ENCODE measurements around the gene GPR173. TPM values are rescaled to one million over a fixed set of nuclear protein-coding genes. Genes with fewer than 3 reads are reported as not detected.

GPR173 gene
- total and polyA plus RNA-seq, 2 experiments from 2014 or later: 0.92 to 7.7 TPM

DNA sequence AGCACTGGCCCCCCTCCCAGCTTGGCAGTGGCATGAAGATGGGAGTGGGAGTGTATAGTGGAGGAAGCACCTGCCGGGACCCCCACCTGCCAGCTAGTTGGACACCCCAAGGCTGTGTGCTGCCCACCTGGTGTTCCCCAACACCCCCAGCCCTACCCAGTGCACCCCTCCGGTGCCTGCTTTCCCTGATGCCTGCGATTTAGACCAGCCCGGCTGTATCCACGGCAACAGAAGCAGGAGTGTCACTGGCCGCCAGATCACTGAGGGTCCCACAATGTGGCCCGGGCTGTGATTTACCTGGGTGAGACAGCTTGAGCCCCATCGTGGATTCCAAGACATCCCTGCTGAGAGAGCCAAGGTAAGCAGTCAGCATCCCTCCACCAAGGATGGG lies 533 bp downstream of the GPR173 start (continued):
- TF ChIP-seq, protein P1, sequence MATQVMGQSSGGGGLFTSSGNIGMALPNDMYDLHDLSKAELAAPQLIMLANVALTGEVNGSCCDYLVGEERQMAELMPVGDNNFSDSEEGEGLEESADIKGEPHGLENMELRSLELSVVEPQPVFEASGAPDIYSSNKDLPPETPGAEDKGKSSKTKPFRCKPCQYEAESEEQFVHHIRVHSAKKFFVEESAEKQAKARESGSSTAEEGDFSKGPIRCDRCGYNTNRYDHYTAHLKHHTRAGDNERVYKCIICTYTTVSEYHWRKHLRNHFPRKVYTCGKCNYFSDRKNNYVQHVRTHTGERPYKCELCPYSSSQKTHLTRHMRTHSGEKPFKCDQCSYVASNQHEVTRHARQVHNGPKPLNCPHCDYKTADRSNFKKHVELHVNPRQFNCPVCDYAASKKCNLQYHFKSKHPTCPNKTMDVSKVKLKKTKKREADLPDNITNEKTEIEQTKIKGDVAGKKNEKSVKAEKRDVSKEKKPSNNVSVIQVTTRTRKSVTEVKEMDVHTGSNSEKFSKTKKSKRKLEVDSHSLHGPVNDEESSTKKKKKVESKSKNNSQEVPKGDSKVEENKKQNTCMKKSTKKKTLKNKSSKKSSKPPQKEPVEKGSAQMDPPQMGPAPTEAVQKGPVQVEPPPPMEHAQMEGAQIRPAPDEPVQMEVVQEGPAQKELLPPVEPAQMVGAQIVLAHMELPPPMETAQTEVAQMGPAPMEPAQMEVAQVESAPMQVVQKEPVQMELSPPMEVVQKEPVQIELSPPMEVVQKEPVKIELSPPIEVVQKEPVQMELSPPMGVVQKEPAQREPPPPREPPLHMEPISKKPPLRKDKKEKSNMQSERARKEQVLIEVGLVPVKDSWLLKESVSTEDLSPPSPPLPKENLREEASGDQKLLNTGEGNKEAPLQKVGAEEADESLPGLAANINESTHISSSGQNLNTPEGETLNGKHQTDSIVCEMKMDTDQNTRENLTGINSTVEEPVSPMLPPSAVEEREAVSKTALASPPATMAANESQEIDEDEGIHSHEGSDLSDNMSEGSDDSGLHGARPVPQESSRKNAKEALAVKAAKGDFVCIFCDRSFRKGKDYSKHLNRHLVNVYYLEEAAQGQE (IDR thresholded peaks at IDR 0.05; ENCODE audit: unreplicated experiment): no peak
- TF ChIP-seq EZH2phosphoT487 (IDR thresholded peaks at IDR 0.05; ENCODE audit: unreplicated experiment): no peak

GRCh38 chrX:53050841-53051240 lies 2.3 kb downstream of the GPR173 start:
- H3K9me2 ChIP-seq (ENCODE audit: insufficient read depth): no peaks in the 10 kb centered on the region
- no peak overlapping the region for H3K27ac Mint-ChIP-seq
- H2AFZ ChIP-seq: no peak overlapping the region
- H3K36me3 Mint-ChIP-seq (ENCODE audit: low read depth): no peaks in the 10 kb centered on the region
- no peaks in the 10 kb centered on the region for H3K9me3 Mint-ChIP-seq
- H3K4me3 Mint-ChIP-seq: no peak overlapping the region
- no peaks in the 10 kb centered on the region for H4K20me1 ChIP-seq (replicated peaks; ENCODE audit: insufficient read depth)
- H3K36me3 ChIP-seq (ENCODE audit: insufficient read depth): no peaks in the 10 kb centered on the region
- H3K27me3 ChIP-seq (ENCODE audit: insufficient read depth): no peaks in the 10 kb centered on the region
- no peak overlapping the region for H3K4me3 ChIP-seq
- peaks cover 18% of the 10 kb centered on the region; the same call in 2 of the 3 replicates for H3K4me1 Mint-ChIP-seq
- no peak overlapping the region for H3K27ac ChIP-seq (ENCODE audit: low read depth)
- no peak for DNase-seq (ENCODE audit: low spot score)
- H3K79me2 ChIP-seq (replicated peaks; ENCODE audit: insufficient read depth): peaks cover 11% of the 10 kb centered on the region
- H3K4me2 ChIP-seq: no peak overlapping the region
- no peak for ATAC-seq
- H3K4me1 ChIP-seq (ENCODE audit: insufficient read depth): peaks cover 6% of the 10 kb centered on the region
- peaks cover 2% of the 10 kb centered on the region for H3K27me3 Mint-ChIP-seq (ENCODE audit: insufficient read depth, low read depth, poor library complexity)
- TF ChIP-seq POLR2AphosphoS5 (IDR thresholded peaks at IDR 0.05; ENCODE audit: low read depth) (no peak), ZNF114 (CRISPR knock-in tag; IDR thresholded peaks at IDR 0.05) (no peak), EZH2 (IDR thresholded peaks at IDR 0.05; ENCODE audit: low read depth, unreplicated experiment) (no peak), JUNB (IDR thresholded peaks at IDR 0.05; ENCODE audit: unreplicated experiment) (no peak), EZH2phosphoT487 (IDR thresholded peaks at IDR 0.05; ENCODE audit: unreplicated experiment) (no peak), ZNF462 (CRISPR knock-in tag; IDR thresholded peaks at IDR 0.05) (no peak), CTCF (conservative IDR thresholded peaks at IDR 0.05; ENCODE audit: low read depth in 2 of 2) (no peak), NANOG (IDR thresholded peaks at IDR 0.05; ENCODE audit: borderline replicate concordance) (no peak), CREB1 (CRISPR knock-in tag; IDR thresholded peaks at IDR 0.05; ENCODE audit: low read depth) (no peak)
- H3F3A ChIP-seq (replicated peaks; ENCODE audit: low read depth): no peaks in the 10 kb centered on the region
